Measurements from ENCODE around the gene BET1L.
"Not testable (repeated sequence)": the region's sequence is repeated elsewhere in the genome, so short reads cannot be mapped to it uniquely, and the experiment has no call there.

The BET1L gene

DNA sequence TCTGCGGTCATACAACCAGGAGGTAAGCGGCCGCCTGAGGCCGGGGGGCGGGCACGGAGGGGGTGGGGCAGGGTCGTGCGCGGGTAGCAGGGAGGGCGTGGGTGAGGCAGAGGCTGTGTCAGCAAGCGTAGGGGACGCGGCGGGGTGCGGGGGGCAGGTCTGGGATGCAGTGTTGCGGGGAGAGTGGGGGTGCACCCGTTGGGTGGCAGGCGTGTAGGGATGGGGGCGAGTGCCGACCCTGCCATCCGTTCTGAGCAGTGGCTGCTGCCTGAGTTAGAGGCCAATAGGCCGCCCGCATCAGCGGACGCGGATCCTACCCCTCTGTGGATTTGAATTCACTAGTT is 1.7 kb upstream of the BET1L start:
- DNase-seq: no peak

GRCh38 chr11:208181-208916 is 1.1 kb upstream of the BET1L start:
- peak; percentile 25 for DNase-seq

GRCh38 chr11:207863-208180 is 623 bp upstream of the BET1L start:
- no peak for DNase-seq

DNA sequence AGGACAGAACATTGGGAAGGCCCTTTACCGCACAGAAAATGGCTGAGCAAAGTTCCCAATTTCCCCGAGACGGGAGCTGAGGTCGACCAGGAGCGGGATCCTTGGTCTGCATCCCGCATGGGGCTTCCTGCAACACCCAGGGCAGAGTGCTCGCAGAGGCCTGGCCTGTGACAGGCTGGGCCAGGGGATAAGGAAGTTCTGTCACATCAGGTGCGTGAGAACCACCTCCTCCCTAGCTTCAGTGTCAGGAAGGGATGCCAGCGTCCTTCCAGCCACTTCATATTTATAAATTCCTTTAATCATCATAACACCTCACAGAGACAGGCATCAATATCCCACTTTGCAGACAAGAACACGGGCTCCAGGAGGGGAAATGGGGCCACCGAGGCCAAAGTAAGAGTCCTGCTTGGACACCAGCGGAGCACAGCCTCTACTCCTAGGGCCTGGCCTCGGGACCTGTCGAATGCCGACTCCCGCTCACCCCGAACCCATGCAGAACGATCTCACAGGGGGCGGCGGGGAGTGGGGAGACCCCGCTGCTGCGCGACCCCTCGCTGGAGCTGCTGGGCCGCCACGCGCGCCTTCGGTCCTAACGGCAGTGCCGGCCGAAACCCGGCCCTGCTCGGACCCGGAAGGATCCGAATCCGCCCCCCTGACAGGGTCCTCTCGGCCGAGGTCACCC is 532 bp downstream of the BET1L start:
- DNase-seq: no peak

DNA sequence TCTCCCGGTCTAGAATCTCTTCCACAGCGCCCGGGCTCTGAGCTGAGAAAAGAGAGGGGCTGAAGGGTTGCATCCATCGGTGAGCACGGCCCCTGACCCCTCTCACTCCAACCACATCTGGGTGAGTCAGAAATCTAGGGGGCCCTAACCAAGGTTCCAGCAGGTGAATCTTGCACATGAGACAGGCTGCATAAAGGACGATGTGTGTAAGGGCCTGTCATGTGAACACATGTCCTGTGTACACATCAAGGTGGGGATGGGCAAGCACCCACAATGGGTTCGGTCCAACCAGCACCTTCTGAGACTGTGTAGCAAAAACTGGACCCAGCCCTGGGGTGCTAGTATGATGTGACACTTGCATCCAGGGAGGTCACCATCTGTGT is 1.2 kb downstream of the BET1L start:
- DNase-seq: no peak

GRCh38 chr11:205221-206001 is 1.8 kb downstream of the BET1L start:
- DNase-seq: no peak

- DNase-seq: no peak
Measured at GRCh38 chr11:204587-205109, 2.6 kb downstream of the BET1L start.

GRCh38 chr11:203945-204586 is 3.1 kb downstream of the BET1L start:
- DNase-seq: no peak

DNA sequence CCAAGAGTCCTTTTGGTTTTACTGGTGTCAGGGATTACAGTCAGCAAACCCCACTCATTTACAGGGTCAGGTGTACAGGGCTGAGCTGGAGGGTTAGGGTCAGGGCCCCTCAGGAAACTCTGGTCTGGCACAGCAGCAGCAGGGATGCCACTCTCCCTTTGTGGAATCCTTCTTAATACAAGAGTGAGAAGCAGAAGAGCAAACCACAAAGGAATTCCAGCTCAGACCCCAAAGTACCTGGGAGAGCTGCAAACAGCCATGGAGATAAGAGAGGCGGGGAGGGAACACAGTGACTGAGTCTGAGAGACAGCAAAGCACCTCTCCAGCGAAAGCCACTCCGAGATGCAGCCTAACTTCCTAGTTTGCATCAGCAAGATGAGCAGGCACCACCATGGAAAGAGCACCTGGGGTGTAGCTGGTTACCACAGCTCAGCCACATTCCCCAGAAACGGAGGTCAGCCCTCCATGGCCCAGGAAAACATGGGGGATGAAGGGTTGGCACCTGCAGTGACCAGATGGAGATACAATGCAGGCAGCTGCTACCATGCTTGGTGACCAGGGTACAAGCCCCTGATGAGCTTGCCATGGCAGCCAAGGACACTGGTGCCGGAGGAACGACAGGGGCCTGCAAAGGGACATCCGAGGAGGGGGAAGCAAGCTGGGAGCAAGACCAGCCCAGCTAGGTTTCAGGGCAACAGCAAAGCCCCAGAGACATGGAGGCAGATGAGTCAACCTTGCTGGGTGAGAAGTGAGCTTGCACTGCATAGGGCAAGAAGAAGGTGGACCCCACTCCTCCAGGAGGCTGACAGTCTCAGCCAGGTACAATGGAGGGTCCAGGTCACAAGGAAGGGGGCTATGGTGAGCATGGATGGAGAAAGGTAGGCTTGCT is 3.9 kb downstream of the BET1L start:
- no peak for DNase-seq

DNA sequence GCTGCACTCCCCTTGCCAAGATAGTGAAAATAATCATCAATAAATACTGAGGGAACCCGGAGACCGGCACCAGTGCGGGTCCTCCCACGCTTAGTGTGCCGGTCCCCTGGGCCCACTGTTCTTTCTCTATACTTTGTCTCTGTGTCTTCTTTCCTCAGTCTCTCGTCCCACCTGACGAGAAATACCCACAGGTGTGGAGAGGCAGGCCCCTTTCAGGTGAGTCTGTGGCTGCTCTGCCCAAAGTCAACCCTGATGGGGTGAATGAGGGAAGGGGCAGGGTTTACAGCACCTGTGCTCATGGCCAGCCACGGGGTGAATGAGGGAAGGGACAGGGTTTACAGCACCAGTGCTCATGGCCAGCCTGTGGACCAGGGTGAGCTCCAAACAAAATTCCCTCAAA is 4.7 kb downstream of the BET1L start:
- no peak for DNase-seq

DNA sequence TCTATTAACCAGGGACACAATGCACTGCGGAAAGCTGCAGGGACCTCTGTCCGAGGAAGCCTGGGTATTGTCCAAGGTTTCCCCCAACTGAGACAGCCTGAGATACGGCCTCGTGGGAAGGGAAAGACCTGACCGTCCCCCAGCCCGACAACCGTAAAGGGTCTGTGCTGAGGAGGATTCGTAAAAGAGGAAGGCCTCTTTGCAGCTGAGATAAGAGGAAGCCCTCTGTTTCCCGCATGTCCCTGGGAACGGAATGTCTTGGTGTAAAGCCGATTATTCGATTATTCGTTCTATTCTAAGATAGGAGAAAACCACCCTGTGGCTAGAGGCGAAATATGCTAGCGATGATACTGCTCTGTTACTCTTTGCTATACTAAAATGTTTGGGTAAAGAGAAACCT is 5.2 kb downstream of the BET1L start:
- DNase-seq: no peak

DNA sequence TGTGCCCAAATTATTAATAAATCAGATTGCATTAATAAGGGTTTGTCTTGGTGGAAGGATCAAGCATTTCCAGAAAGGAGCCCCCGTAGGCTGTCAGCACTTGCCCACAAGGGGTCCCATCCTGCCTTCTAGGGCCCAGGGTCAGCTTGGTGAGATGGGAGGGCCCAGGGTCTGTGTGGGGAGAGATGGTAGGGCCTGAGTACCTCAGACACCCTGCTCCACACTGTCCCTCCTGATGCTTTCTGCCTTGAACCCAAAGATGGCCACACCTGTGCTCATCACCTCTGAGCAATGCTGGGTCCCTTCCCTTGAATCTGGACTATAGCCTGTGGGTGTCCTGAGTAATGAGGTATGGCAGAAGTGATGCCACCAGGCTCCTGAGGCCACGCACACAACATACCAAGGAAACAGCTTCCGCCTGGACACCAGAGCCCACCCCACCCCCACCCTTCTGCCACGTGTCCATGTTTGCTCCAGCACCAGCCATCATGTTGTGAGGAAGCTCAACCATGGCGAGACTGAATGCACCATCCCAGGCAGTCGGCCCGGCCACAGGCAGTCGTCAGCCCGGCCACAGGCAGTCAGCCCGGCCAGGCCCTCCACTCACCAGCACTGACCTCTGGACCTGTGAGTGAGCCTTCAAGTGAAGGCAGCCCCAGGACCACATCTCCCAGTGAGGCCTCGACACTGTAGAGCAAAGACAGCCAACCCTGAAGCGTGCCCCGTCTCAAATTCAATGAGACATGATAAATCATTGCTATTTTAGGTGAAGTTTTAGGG is 6.8 kb downstream of the BET1L start:
- no peak for DNase-seq

DNA sequence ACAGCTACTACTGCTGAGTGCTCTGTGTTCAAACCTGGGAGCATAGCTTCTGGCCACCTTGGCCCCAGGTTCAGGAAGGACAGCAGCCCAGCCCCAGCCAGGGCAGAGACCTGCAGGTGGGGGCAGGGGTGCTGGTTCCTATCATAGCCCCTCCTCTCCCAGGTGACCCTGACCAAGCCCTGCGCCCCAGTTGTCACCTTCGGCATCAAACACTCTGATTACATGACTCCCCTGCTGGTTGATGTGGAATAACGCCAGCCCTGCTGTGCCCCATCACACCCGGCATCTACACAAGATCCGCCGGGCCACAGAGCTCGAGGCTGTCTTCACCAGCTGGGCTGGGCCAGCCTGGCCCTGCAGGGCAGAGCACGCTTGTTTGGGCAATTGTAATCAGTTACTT is 7.4 kb downstream of the BET1L start:
- no peak for DNase-seq

DNA sequence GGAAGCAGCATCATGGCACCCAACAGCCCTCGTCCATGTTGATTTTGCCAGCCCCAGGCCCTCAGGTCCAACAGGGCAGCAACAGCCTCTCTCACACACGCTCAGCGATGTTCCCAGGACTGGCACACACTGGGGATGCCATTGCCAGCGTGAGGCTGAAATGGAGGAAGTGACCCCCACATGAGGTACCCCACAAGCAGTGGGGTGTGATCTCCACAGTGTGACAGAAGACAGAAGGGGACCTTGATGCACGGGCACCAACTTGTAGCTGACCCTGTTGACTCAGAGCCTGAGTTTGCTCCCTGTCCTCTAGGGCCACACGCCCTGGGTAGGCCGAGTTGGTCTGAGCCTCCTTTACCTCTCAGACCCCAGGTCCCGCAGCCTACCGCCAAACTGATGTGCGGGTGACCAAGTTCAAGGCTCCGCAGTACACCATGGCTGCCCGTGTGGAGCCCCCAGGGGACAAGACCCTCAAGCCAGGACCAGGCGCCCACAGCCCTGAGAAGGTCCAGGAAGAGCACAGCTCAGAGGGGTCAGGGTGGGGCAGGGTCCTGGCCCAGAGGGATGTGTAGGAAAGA is 8.1 kb downstream of the BET1L start:
- no peak for DNase-seq

DNA sequence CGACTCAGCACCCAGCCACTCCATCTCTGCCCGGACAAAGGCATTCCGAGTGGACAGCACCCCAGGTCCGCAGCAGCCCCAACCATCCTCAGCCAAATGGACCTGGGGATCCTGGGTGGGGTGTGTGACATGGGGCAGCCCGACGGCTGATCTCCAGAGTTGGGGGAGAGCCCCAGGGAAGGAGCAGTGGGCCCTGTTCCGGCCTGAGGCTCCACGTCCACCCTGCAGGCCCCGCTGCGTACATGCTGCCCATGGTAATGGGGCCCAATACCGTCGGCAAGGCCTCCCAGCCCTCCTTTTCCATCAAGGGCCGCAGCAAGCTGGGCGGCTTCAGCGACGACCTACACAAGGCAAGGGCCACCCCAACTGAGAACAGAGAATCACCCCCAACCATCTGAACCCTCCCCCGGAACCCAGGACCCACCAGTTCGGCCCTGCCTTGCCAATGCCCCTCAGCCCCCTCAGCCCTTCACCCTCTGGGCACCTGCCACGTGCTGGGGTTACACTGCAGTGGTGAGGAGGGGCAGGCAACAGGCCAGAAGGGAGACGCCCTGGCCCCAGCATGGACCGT is 8.9 kb downstream of the BET1L start:
- DNase-seq: no peak

- DNase-seq: no peak
Measured at GRCh38 chr11:197741-198235, 9.4 kb downstream of the BET1L start.

DNA sequence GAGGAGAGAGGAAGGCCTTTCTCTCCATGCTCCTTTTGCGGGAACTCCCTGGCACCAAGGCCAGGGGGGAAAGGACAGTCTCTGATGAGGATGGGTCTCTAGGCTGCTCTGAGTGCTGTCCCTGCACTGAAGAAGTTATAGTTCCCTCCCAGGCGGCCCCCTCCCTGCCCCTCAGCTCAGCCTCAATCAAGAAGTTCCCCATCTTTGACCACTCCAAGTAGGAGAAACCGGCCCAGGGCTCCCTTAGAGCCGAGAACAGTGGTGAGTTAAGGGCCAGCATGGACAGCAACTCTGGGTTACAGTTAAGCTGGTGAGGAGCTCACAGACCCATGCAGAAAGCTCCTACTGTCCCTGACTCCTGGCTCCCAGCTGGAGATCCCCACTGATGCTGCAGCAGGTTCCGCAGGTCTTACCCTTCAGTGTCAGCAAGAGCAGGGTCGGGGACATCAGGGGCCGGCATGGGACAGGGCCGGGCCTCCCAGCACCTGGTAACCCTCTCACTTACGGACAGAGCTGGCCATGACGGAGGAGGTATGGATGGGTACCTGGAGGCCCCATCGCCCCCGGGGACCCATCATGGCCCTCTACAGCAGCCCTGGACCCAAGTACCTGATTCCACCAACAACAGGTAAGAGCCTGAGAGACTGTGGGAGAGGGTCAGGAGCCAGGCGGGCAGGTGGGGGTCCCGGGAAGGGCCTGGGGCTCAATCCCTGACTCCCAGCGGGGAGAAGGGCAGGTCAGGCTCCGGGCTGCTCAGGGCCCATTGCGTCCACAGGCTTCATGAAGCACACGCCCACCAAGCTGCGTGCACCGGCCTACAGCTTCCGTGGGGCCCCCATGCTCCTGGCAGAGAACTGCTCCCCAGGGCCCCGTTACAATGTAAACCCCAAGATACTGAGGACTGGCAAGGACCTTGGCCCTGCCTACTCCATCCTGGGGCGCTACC is 10.1 kb downstream of the BET1L start:
- no peak for DNase-seq

GRCh38 chr11:193481-193880 is 13.7 kb downstream of the BET1L start:
- DNase-seq: not testable (repeated sequence)

GRCh38 chr11:192674-193128 is 14.5 kb downstream of the BET1L start, which contains the start of gene SCGB1C1:
Gene SCGB1C1, plus strand, starts transcription at chr11:193078. Its CDS starts 22 bp downstream, at chr11:193100.
- not testable (repeated sequence) for DNase-seq
